ENCODE results near the gene GDF15. TPM values are rescaled to one million over a fixed set of nuclear protein-coding genes. Genes with fewer than 3 reads are reported as not detected.

Gene GDF15
- total and polyA plus RNA-seq, 2 experiments from 2014 or later, result 12.6 to 19.8 TPM

DNA sequence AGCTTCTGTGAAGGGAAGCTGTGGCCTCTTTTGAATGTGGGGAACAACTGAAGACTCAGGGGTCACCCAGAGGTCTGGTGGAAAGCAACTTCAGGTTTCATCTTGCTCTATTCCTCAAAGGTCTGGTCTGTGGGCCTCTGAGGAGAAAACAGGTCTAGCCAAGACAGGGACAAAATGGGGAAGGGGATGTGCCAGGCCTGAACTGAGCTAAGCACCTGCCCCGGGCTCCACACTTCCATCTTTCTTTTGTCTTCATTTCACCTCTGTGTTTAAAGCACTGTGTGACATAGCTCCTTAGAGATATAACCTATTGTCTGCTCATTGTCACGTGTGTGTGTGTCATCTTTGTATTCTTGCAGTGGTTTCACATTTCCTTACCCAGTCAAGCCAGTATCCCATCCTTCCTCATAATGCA lies 19.9 kb upstream of the GDF15 start:
- peak overlapping the region; percentile 94 for H3K27ac Mint-ChIP-seq
- Histone ChIP-seq H3K79me2 (replicated peaks; ENCODE audit: insufficient read depth) (no peaks in the 10 kb centered on the region), H3F3A (replicated peaks; ENCODE audit: low read depth) (peaks cover 19% of the 10 kb centered on the region), H4K20me1 (replicated peaks; ENCODE audit: insufficient read depth) (no peaks in the 10 kb centered on the region), H3K4me2 (no peak overlapping the region), H3K9me2 (ENCODE audit: insufficient read depth) (no peaks in the 10 kb centered on the region), H2AFZ (no peak overlapping the region), H3K4me3 (no peak overlapping the region), H3K27me3 (ENCODE audit: insufficient read depth) (no peaks in the 10 kb centered on the region), H3K27ac (ENCODE audit: low read depth) (peak overlapping the region; percentile 97), H3K4me1 (ENCODE audit: insufficient read depth) (peaks cover 27% of the 10 kb centered on the region), H3K36me3 (ENCODE audit: insufficient read depth) (no peaks in the 10 kb centered on the region)
- H3K36me3 Mint-ChIP-seq (ENCODE audit: low read depth), result peaks cover 53% of the 10 kb centered on the region
- peaks cover 18% of the 10 kb centered on the region for H3K27me3 Mint-ChIP-seq (ENCODE audit: insufficient read depth, low read depth, poor library complexity)
- H3K9me3 Mint-ChIP-seq, result peaks cover 5% of the 10 kb centered on the region; the same call in 2 of the 3 replicates
- ATAC-seq, result no peak
- H3K4me3 Mint-ChIP-seq, result no peak overlapping the region
- H3K4me1 Mint-ChIP-seq, result peaks cover 35% of the 10 kb centered on the region
- no peak for DNase-seq (ENCODE audit: low spot score)
- TF ChIP-seq, protein P1, sequence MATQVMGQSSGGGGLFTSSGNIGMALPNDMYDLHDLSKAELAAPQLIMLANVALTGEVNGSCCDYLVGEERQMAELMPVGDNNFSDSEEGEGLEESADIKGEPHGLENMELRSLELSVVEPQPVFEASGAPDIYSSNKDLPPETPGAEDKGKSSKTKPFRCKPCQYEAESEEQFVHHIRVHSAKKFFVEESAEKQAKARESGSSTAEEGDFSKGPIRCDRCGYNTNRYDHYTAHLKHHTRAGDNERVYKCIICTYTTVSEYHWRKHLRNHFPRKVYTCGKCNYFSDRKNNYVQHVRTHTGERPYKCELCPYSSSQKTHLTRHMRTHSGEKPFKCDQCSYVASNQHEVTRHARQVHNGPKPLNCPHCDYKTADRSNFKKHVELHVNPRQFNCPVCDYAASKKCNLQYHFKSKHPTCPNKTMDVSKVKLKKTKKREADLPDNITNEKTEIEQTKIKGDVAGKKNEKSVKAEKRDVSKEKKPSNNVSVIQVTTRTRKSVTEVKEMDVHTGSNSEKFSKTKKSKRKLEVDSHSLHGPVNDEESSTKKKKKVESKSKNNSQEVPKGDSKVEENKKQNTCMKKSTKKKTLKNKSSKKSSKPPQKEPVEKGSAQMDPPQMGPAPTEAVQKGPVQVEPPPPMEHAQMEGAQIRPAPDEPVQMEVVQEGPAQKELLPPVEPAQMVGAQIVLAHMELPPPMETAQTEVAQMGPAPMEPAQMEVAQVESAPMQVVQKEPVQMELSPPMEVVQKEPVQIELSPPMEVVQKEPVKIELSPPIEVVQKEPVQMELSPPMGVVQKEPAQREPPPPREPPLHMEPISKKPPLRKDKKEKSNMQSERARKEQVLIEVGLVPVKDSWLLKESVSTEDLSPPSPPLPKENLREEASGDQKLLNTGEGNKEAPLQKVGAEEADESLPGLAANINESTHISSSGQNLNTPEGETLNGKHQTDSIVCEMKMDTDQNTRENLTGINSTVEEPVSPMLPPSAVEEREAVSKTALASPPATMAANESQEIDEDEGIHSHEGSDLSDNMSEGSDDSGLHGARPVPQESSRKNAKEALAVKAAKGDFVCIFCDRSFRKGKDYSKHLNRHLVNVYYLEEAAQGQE (IDR thresholded peaks at IDR 0.05; ENCODE audit: unreplicated experiment), result no peak
- TF ChIP-seq ZNF331 (CRISPR knock-in tag; IDR thresholded peaks at IDR 0.05; ENCODE audit: low read depth), result no peak
- no peak for TF ChIP-seq JUNB (IDR thresholded peaks at IDR 0.05; ENCODE audit: unreplicated experiment)
- no peak for TF ChIP-seq EZH2 (IDR thresholded peaks at IDR 0.05; ENCODE audit: low read depth, unreplicated experiment)
- no peak for TF ChIP-seq STAT1 (IDR thresholded peaks at IDR 0.05; ENCODE audit: unreplicated experiment)
- no peak for TF ChIP-seq CREB1 (CRISPR knock-in tag; IDR thresholded peaks at IDR 0.05; ENCODE audit: low read depth)
- TF ChIP-seq NANOG (IDR thresholded peaks at IDR 0.05; ENCODE audit: borderline replicate concordance), result no peak
- TF ChIP-seq, protein P2, sequence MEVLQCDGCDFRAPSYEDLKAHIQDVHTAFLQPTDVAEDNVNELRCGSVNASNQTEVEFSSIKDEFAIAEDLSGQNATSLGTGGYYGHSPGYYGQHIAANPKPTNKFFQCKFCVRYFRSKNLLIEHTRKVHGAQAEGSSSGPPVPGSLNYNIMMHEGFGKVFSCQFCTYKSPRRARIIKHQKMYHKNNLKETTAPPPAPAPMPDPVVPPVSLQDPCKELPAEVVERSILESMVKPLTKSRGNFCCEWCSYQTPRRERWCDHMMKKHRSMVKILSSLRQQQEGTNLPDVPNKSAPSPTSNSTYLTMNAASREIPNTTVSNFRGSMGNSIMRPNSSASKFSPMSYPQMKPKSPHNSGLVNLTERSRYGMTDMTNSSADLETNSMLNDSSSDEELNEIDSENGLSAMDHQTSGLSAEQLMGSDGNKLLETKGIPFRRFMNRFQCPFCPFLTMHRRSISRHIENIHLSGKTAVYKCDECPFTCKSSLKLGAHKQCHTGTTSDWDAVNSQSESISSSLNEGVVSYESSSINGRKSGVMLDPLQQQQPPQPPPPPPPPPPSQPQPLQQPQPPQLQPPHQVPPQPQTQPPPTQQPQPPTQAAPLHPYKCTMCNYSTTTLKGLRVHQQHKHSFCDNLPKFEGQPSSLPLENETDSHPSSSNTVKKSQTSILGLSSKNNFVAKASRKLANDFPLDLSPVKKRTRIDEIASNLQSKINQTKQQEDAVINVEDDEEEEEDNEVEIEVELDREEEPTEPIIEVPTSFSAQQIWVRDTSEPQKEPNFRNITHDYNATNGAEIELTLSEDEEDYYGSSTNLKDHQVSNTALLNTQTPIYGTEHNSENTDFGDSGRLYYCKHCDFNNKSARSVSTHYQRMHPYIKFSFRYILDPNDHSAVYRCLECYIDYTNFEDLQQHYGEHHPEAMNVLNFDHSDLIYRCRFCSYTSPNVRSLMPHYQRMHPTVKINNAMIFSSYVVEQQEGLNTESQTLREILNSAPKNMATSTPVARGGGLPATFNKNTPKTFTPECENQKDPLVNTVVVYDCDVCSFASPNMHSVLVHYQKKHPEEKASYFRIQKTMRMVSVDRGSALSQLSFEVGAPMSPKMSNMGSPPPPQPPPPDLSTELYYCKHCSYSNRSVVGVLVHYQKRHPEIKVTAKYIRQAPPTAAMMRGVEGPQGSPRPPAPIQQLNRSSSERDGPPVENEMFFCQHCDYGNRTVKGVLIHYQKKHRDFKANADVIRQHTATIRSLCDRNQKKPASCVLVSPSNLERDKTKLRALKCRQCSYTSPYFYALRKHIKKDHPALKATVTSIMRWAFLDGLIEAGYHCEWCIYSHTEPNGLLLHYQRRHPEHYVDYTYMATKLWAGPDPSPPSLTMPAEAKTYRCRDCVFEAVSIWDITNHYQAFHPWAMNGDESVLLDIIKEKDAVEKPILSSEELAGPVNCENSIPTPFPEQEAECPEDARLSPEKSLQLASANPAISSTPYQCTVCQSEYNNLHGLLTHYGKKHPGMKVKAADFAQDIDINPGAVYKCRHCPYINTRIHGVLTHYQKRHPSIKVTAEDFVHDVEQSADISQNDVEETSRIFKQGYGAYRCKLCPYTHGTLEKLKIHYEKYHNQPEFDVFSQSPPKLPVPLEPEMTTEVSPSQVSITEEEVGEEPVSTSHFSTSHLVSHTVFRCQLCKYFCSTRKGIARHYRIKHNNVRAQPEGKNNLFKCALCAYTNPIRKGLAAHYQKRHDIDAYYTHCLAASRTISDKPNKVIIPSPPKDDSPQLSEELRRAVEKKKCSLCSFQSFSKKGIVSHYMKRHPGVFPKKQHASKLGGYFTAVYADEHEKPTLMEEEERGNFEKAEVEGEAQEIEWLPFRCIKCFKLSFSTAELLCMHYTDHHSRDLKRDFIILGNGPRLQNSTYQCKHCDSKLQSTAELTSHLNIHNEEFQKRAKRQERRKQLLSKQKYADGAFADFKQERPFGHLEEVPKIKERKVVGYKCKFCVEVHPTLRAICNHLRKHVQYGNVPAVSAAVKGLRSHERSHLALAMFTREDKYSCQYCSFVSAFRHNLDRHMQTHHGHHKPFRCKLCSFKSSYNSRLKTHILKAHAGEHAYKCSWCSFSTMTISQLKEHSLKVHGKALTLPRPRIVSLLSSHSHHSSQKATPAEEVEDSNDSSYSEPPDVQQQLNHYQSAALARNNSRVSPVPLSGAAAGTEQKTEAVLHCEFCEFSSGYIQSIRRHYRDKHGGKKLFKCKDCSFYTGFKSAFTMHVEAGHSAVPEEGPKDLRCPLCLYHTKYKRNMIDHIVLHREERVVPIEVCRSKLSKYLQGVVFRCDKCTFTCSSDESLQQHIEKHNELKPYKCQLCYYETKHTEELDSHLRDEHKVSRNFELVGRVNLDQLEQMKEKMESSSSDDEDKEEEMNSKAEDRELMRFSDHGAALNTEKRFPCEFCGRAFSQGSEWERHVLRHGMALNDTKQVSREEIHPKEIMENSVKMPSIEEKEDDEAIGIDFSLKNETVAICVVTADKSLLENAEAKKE (CRISPR knock-in tag; IDR thresholded peaks at IDR 0.05), result no peak
- TF ChIP-seq, protein P3, sequence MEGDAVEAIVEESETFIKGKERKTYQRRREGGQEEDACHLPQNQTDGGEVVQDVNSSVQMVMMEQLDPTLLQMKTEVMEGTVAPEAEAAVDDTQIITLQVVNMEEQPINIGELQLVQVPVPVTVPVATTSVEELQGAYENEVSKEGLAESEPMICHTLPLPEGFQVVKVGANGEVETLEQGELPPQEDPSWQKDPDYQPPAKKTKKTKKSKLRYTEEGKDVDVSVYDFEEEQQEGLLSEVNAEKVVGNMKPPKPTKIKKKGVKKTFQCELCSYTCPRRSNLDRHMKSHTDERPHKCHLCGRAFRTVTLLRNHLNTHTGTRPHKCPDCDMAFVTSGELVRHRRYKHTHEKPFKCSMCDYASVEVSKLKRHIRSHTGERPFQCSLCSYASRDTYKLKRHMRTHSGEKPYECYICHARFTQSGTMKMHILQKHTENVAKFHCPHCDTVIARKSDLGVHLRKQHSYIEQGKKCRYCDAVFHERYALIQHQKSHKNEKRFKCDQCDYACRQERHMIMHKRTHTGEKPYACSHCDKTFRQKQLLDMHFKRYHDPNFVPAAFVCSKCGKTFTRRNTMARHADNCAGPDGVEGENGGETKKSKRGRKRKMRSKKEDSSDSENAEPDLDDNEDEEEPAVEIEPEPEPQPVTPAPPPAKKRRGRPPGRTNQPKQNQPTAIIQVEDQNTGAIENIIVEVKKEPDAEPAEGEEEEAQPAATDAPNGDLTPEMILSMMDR (conservative IDR thresholded peaks at IDR 0.05; ENCODE audit: low read depth in 2 of 2), result no peak
- TF ChIP-seq, protein P4, sequence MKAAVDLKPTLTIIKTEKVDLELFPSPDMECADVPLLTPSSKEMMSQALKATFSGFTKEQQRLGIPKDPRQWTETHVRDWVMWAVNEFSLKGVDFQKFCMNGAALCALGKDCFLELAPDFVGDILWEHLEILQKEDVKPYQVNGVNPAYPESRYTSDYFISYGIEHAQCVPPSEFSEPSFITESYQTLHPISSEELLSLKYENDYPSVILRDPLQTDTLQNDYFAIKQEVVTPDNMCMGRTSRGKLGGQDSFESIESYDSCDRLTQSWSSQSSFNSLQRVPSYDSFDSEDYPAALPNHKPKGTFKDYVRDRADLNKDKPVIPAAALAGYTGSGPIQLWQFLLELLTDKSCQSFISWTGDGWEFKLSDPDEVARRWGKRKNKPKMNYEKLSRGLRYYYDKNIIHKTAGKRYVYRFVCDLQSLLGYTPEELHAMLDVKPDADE (IDR thresholded peaks at IDR 0.05), result no peak
- no peak for TF ChIP-seq POLR2AphosphoS5 (IDR thresholded peaks at IDR 0.05; ENCODE audit: low read depth)
- no peak for TF ChIP-seq ZNF114 (CRISPR knock-in tag; IDR thresholded peaks at IDR 0.05)
- no peak for TF ChIP-seq EZH2phosphoT487 (IDR thresholded peaks at IDR 0.05; ENCODE audit: unreplicated experiment)

All from GM23338 (cell line).